CD4-positive, alpha-beta T cell treated with Interleukin-17A for 4 hours (primary cell): Measurements from ENCODE around the gene IGFBP7.

Experiments used
- DNase-seq: peaks from one replicate; pipeline ENCODE4 v3.0.0-alpha.2; 2020; ENCODE audit warnings: mixed read lengths

Gene IGFBP7

GRCh38 chr4:57093845-57094831 lies 16.0 kb downstream of the IGFBP7 start:
- no peak for DNase-seq

DNA sequence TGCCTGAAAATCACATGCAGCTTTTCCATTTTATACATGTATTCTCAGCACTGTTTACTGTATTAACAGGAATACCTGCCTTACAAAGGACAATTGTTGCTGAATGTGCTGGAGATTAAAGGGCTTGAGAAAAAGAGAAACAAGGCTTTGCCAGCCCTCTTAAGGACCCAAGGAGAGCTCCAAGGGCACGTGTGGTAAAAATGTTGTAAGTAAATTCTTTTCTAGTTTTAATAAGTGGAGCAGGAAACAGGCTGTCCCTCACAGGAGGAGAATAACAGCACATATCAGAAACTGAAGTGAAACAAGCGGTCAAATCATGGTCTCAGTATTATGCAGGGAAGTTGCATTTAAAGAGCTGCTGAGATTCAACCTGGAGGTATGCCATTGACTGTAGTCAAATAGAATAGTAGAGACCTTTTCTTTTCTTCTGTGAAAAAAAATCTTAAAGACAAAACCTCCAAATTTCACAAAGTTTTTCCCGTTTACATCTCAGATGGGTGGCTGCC lies 18.5 kb downstream of the IGFBP7 start:
- no peak for DNase-seq

DNA sequence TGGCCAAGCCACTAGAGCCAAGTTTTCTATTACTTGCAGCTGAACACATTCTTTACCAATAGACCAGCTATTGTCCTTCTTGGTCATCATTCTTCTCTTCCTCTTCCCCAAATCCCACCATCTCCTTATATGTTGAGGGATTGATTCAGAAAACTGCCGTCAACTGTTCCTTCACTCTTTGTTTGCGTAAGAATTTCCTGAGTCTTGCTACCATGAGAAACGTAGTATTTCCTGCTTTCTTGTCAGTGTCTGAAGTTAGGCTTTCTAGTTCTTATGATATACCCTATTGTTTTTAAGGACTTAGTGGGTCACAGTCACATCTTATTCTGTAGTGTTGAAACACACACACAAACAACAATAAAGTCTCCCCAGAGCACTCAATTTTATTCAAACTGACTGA lies 20.1 kb downstream of the IGFBP7 start:
- DNase-seq = no peak

- DNase-seq = no peak
These were observed 20.6 kb downstream of the IGFBP7 start for GRCh38 chr4:57089549-57089948.

GRCh38 chr4:57086031-57086723 lies 24.0 kb downstream of the IGFBP7 start:
- no peak for DNase-seq

DNA sequence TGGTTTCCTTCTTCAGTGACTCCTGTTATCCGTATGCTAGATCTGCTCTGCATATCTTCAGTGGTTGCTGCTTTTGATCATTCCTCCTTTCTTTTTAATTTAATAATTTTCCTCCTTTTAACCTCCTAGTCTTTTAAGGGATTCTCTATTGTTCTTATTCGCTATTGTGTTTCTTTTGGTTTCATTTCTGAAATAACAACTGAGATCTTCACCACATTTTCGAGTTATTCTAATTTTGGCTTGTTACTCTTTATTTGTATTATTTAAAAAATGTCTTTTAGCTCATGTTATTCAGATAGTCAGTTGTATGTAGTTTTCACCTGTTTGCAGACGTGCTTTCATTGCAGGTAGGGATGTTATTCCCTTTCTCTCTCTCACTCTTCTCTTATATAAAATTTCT lies 24.9 kb downstream of the IGFBP7 start:
- DNase-seq = no peak

GRCh38 chr4:57084360-57084759 lies 25.8 kb downstream of the IGFBP7 start:
- DNase-seq = no peak

- DNase-seq = no peak
These were observed 27.1 kb downstream of the IGFBP7 start for GRCh38 chr4:57083090-57083489.

GRCh38 chr4:57081651-57082621 lies 28.2 kb downstream of the IGFBP7 start:
- DNase-seq = no peak

DNA sequence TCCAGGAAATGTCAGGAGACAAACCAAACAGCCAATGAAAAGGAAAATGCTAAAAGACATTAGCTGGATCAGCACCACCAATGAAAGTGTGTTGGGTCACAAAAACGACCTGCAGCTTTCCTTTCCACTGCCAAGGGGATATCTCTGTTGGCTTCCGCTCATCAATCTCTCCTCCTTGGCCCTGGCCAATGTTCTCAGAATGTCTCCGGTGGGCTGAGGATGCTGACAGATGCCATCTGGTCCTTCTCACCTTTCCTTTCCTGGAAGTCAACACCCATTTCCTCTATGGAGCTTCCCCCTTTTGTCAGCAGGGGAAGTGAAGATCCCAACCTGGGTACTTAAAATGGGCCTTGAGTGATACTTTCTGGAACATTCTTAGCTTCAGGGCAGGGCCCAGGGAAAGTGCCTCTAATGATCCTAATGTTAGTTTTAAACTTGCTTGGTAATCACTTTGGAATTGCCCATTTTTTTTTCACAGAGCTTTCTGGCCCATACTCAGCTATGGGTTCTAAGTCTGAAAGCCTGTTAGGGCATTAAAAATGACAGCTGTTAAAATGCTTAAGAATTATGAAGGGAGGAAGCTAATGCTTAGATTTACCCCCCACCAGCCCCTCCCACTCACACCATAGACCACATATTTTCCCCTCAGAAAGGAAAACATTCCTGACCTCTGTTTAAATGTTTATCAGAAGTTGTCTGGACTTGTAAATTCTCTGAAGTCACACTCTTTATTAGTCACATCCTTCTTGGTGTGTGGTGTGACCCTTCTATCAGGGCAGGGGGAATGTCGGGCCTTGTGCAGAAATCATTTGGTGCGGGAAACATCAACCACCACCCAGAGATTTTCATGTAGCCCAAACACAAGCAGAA lies 29.2 kb downstream of the IGFBP7 start:
- no peak for DNase-seq

- DNase-seq = no peak
These were observed 31.3 kb downstream of the IGFBP7 start for GRCh38 chr4:57078685-57079521.

DNA sequence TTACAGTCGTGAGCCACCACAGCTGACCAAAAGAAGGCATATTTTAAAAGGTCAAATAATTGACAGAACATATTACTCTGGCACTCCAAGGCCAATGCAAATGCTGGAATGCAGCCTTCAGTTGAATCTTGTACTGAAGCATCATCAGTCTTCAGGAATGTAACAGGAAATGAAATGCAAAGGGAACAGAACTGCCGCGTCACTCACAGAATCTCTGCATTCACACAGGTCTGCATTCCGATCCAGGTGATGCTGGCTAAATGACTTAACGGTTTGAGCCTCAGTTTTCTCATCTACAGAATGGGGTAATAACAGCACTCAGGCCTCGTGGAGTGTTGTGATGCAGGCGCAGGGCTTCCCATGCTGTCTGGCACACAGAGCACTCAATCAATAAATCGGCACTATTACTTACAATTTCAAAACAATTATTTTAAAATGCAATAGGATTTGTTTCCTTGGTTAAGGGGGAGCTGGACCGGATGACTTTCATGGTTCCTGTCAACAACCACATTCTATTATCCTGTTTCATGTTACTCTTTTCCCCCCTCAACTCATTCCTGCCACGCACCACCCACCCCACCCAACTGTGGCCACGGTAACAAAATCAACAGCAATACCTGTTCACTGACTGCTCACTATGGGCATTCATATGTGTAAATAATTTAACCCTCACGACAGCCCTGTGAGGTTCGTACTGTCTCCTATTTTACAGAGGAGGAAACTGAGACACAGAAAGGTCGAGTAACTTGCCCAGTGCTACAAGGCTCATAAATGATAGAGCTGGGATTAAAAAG lies 32.4 kb downstream of the IGFBP7 start:
- no peak for DNase-seq

DNA sequence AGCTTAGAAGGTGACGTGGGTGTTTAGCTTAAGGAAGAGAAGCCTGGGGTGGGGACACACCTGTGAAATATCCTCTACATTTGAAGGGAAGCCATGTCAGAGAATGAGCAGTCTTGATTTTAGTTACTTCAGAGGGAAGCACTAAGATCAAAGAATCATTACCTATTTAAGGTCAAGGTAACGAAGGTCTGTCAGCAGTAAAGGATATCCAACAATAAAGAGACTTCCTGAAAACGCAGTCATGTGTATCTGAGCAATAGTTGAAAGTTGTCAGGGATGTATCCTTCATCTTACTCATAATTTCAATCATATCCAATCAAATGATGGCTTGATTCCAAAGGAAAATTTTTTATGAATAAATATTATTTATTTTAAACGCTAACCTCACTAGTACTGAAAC lies 33.5 kb downstream of the IGFBP7 start:
- no peak for DNase-seq

GRCh38 chr4:57075367-57075766 lies 34.8 kb downstream of the IGFBP7 start:
- DNase-seq = no peak

DNA sequence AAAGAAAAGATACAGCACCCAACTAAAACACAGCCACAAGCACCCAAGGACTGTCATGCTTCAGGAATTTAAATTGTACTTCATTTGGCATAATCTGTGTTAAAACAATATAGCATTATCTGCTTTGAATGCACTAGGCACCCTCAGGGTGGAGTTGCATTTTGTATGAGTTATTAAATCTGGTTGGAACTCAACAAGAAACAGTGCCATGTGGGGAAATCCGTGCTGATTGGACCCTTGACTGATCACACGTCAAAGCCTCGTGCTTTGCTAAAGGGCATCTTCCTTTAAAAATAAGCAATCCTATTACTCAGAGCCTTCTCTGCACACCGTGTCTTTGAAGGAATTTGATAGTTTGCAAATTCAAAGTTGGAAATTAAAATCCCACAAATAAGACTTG lies 35.4 kb downstream of the IGFBP7 start:
- no peak for DNase-seq

DNA sequence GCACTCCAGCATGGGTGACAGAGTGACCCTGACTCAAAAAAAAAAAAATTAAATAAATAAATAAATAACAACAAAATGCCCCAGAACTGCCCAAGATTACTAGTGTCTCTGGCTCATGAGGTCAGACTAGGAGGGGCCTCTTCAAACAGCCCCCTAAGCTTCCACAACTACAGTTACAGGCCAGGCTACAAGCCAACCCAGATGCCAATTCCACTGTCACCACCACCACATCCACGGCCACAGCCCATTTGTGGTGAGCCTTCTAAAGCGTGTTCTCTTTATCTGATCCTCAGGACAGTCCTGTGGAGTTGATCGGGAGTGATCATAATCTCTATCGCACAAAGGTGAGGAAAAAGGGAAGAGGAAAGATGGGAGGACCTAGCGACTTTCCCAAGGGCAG lies 36.6 kb downstream of the IGFBP7 start:
- no peak for DNase-seq

DNA sequence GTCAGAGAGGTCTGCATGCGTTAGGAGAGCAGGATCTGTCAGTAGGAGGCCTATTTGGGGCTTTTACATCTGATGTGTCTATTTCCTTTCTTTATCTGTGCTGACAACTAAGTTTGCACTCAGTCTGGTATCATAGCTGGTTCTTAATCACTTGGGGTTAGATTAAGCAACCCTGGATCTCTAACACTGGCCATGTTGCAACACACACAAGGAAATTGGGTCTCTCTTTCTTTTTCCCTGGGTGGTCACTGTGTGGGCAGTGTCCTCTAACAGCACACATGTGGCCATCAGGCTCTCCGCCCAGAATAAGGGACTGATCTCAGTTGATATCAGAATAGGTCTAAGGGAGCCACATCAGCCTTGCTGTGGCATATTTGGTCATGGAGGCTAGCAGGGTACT lies 38.9 kb downstream of the IGFBP7 start:
- no peak for DNase-seq

- no peak for DNase-seq
These were observed 39.7 kb downstream of the IGFBP7 start for GRCh38 chr4:57070461-57070860.

DNA sequence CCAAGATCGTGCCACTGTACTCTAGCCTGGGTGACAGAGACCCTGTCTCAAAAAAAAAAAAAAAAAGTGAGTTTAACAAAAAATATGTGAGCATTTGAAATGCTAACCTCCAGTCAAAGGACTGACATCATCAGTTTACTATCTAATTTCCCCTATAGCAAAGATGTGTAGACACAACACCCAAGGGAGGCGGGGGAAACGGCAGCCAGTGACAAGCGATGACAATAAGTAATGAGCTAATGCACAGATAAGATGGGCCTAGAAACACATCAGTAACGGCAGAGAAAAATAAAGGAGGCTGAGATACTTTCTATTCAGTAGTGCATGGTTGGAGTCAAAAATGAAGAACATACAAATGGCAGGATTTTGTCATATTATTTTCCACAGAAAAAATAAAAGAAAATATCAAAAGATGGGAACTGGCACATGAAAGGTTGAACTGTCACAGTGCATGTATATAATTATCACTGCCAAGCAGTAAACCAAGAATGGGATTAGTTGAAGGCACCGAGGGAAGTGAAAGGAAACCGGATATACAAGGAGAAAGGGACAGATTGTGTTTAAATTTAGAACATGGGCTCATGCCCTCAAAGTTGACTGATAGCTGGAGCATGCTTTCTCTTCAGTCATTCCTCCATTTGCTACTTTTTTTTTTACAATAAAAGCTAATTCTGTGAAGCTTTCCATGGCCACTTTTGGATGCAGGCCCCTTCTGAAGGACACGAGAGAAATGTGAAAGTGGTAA lies 41.8 kb downstream of the IGFBP7 start:
- DNase-seq = no peak
